Sigmoid colon (tissue), 4 donors: ENCODE data around the gene RAP1A.

ENCODE experiments used
- CTCF ChIP-seq, 4 experiments: fragments of 450-650 bp in 3 of 4; fragments of 200-600 bp in 1 of 4; IDR thresholded peaks; one replicate each; pipeline ENCODE4 v1.5.1; 2016 to 2019; ENCODE audit warnings: antibody characterized with exemption in 4 of 4, mild to moderate bottlenecking in 3 of 4, moderate library complexity in 2 of 4
- EP300 ChIP-seq, 4 donors: sonication (generic); formaldehyde crosslinking; IDR thresholded peaks; one replicate each; pipeline ENCODE4 v1.6.1; 2017; ENCODE audit warnings: antibody characterized with exemption in 4 of 4

GRCh38 chr1:111644506-111644905 lies 24.9 kb downstream of the RAP1A start:
- TF ChIP-seq CTCF (IDR thresholded peaks at IDR 0.05) (no peak), EP300 (IDR thresholded peaks at IDR 0.05) (no peak)
